ENCODE results near the gene DCUN1D3. TPM values are rescaled to one million over a fixed set of nuclear protein-coding genes. Genes with fewer than 3 reads are reported as not detected.

The DCUN1D3 gene
- total and polyA plus RNA-seq, 2 donors (not counting 3 experiments of a cell fraction or from before 2014, with no cell fraction given) = 10.4 to 35.0 TPM

DNA sequence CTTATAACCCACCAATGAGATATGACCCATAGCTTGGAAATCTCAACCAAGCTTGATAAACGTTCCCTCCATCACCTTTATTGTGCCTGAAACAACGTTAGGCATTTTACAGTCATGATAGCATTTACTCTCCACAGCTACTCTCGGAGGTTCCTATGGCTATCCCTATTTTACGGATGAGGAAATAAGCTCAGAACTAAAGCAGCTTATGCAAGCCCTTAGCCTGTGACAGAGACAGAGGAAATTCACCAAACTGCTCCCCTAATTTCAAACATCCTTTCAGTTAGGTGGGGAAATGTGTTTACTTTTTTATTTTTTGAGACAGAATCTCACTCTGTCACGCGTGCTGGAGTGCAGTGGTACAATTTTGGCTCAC is 18.7 kb downstream of the DCUN1D3 start:
- dilution Hi-C loops (cut with MboI; ENCODE audit: extremely low pct_ligation_motif_present, low sequenced_read_pairs) = no loop called here
- no peak overlapping the region for H3K27ac ChIP-seq (ENCODE audit: insufficient read depth, low read depth, low read length)
- peaks cover 24% of the 10 kb centered on the region for H3K4me1 ChIP-seq (ENCODE audit: control insufficient read depth, extremely low read depth, insufficient read depth, low read length)
- intact Hi-C loops (cut with micrococcal nuclease) = no loop called here
- H3K27me3 ChIP-seq (ENCODE audit: control insufficient read depth in 2 of 2, insufficient read depth in 2 of 2, low read length in 2 of 2) = no peaks in the 10 kb centered on the region
- peaks cover 2 to 7% of the 10 kb centered on the region in 2 experiments for H3K36me3 ChIP-seq (ENCODE audit: control insufficient read depth in 2 of 2, extremely low read depth in 1 of 2, insufficient read depth in 2 of 2, low read length in 2 of 2)
- H3K79me2 ChIP-seq (ENCODE audit: control insufficient read depth, insufficient read depth, low read length) = peaks cover 91% of the 10 kb centered on the region
- no TSS peak for BruUV-seq (replicated peaks)
- POLR2A ChIA-PET = no interaction called here
- TF ChIP-seq POLR2A (IDR thresholded peaks at IDR 0.05; ENCODE audit: low read depth, low read length) (no peak), EZH2 (IDR thresholded peaks at IDR 0.05; ENCODE audit: borderline replicate concordance, low read depth, low read length, severe bottlenecking) (no peak), POLR2AphosphoS5 (IDR thresholded peaks at IDR 0.05; ENCODE audit: insufficient read depth, low read depth, low read length) (no peak), FOS (IDR thresholded peaks at IDR 0.05; ENCODE audit: borderline replicate concordance, insufficient read depth, low read length) (no peak), GATA2 (IDR thresholded peaks at IDR 0.05; ENCODE audit: insufficient read depth, insufficient read length, low read depth, low read length) (no peak), MYC (IDR thresholded peaks at IDR 0.05; ENCODE audit: low read depth, low read length) (no peak), JUN (IDR thresholded peaks at IDR 0.05; ENCODE audit: borderline replicate concordance, insufficient read depth, insufficient read length, low read depth) (no peak)
- TF ChIP-seq, protein P1, sequence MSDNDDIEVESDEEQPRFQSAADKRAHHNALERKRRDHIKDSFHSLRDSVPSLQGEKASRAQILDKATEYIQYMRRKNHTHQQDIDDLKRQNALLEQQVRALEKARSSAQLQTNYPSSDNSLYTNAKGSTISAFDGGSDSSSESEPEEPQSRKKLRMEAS (IDR thresholded peaks at IDR 0.05; ENCODE audit: insufficient read depth, insufficient read length) = no peak
- TF ChIP-seq, protein P2, sequence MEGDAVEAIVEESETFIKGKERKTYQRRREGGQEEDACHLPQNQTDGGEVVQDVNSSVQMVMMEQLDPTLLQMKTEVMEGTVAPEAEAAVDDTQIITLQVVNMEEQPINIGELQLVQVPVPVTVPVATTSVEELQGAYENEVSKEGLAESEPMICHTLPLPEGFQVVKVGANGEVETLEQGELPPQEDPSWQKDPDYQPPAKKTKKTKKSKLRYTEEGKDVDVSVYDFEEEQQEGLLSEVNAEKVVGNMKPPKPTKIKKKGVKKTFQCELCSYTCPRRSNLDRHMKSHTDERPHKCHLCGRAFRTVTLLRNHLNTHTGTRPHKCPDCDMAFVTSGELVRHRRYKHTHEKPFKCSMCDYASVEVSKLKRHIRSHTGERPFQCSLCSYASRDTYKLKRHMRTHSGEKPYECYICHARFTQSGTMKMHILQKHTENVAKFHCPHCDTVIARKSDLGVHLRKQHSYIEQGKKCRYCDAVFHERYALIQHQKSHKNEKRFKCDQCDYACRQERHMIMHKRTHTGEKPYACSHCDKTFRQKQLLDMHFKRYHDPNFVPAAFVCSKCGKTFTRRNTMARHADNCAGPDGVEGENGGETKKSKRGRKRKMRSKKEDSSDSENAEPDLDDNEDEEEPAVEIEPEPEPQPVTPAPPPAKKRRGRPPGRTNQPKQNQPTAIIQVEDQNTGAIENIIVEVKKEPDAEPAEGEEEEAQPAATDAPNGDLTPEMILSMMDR (IDR thresholded peaks at IDR 0.05; ENCODE audit: extremely low read depth in 1 of 2, insufficient read depth in 1 of 2, low read depth in 1 of 2, low read length in 2 of 2) = no peak
- no peaks in the 10 kb centered on the region for H3K9me1 ChIP-seq (replicated peaks; ENCODE audit: control insufficient read depth, extremely low read depth, insufficient read depth, low read length)
- H2AFZ ChIP-seq (ENCODE audit: low read depth, low read length) = no peak overlapping the region
- H3K9me3 ChIP-seq (replicated peaks; ENCODE audit: control insufficient read depth, insufficient read depth, low read length) = no peaks in the 10 kb centered on the region
- no peak for DNase-seq (ENCODE audit: low read depth, low spot score)
- H4K20me1 ChIP-seq (replicated peaks; ENCODE audit: control insufficient read depth, extremely low read depth, insufficient read depth, low read length) = peaks cover 7% of the 10 kb centered on the region
- CTCF ChIA-PET = interaction anchor here (1.6 kb wide), 1 partner anchor 31 kb away, joined by 5 read pairs; no protein-coding TSS in a partner anchor
- no peak for FAIRE-seq
- H3K4me2 ChIP-seq (ENCODE audit: insufficient read depth, low read length) = no peak overlapping the region
- no peak overlapping the region for H3K9ac ChIP-seq (replicated peaks; ENCODE audit: extremely low read depth, insufficient read depth, low read length)
- H3K4me3 ChIP-seq (replicated peaks in 1 of 3; ENCODE audit: insufficient read depth in 1 of 3, low read depth in 1 of 3, low read length in 3 of 3) = no peak overlapping the region

All from endothelial cell of umbilical vein (primary cell).